Sciatic nerve (tissue), 2 donors: Measurements from ENCODE around the gene ZNF175. TPM values are rescaled to one million over a fixed set of nuclear protein-coding genes. Genes with fewer than 3 reads are reported as not detected.

Experiments
- ATAC-seq: fragments of 200-7000 bp; cut with Tn5 transposase; one replicate; pipeline ENCODE4 v1.9.1; 2020; ENCODE audit warnings: mild to moderate bottlenecking, moderate library complexity
- DNase-seq: peaks from one replicate; pipeline ENCODE4 v3.0.0-alpha.2; 2020; ENCODE audit warnings: low spot score
- intact Hi-C: fragments of 100-400 bp; cut with DNase I; formaldehyde crosslinking; loops from one replicate; pipeline ENCODE4 v1.14.2; 2022
- total RNA-seq: library from RNA; stranded (reverse); fragmentation: NEBNext Ultra II Directional; extraction: Animal tissue kit (Norgen Biotek cat#: 25700); gene quantifications from one replicate; pipeline ENCODE4 v1.2.1, GENCODE V29; 2021
- donor health status: DM: no; HTN: no; CAD: no.
- donor health status: DM: no; HTN: no; CAD: no.

Gene ZNF175
- 17.9 TPM for total RNA-seq

- intact Hi-C loops = no loop called here
- ATAC-seq (peak; percentile 100), DNase-seq (peak; percentile 94)
Measured at GRCh38 chr19:51570962-51571575, at the start of gene ZNF175. Gene ZNF175 (plus strand): TSS chr19:51571283. CDS start chr19:51573330, 2,047 bp downstream.

- DNase-seq (no peak), ATAC-seq (no peak)
- intact Hi-C loops = no loop called here
Measured at GRCh38 chr19:51521357-51521756, 49.7 kb upstream of the ZNF175 start.

- DNase-seq (no peak), ATAC-seq (no peak)
- intact Hi-C loops = no loop called here
Measured at GRCh38 chr19:51521781-51522180, 49.3 kb upstream of the ZNF175 start.

GRCh38 chr19:51524666-51525264 is 46.3 kb upstream of the ZNF175 start:
- DNase-seq (no peak), ATAC-seq (no peak)
- intact Hi-C loops = no loop called here

GRCh38 chr19:51525651-51526050 is 45.4 kb upstream of the ZNF175 start:
- DNase-seq (no peak), ATAC-seq (no peak)
- intact Hi-C loops = no loop called here

GRCh38 chr19:51529301-51529700 is 41.8 kb upstream of the ZNF175 start:
- ATAC-seq (no peak), DNase-seq (no peak)
- intact Hi-C loops = no loop called here

GRCh38 chr19:51530616-51531015 is 40.5 kb upstream of the ZNF175 start:
- DNase-seq (no peak), ATAC-seq (no peak)
- intact Hi-C loops = no loop called here

- intact Hi-C loops = no loop called here
- DNase-seq (peak; percentile 74), ATAC-seq (peak; percentile 86)
Measured at GRCh38 chr19:51531349-51532315, 39.5 kb upstream of the ZNF175 start, which contains the start of gene SIGLEC6. Gene SIGLEC6 (minus strand): TSS chr19:51531670. CDS start chr19:51531648, 22 bp downstream.

- intact Hi-C loops = no loop called here
- no peak for DNase-seq
- ATAC-seq = no peak
Measured at GRCh38 chr19:51535535-51535934, 35.5 kb upstream of the ZNF175 start.

GRCh38 chr19:51539821-51540366 is 31.2 kb upstream of the ZNF175 start:
- intact Hi-C loops = no loop called here
- DNase-seq (no peak), ATAC-seq (no peak)

- intact Hi-C loops = no loop called here
- ATAC-seq (no peak), DNase-seq (no peak)
Measured at GRCh38 chr19:51541458-51542357, 29.4 kb upstream of the ZNF175 start.

- ATAC-seq = no peak
- intact Hi-C loops = no loop called here
- DNase-seq = no peak
Measured at GRCh38 chr19:51542699-51543098, 28.4 kb upstream of the ZNF175 start.

GRCh38 chr19:51544038-51544437 is 27.0 kb upstream of the ZNF175 start:
- no peak for ATAC-seq
- intact Hi-C loops = no loop called here
- DNase-seq = no peak

- DNase-seq = no peak
- intact Hi-C loops = no loop called here
- ATAC-seq = no peak
Measured at GRCh38 chr19:51546107-51546649, 24.9 kb upstream of the ZNF175 start.

GRCh38 chr19:51546650-51547396 is 24.3 kb upstream of the ZNF175 start:
- no peak for ATAC-seq
- no peak for DNase-seq

GRCh38 chr19:51547397-51548212 is 23.5 kb upstream of the ZNF175 start:
- intact Hi-C loops = no loop called here
- DNase-seq (no peak), ATAC-seq (no peak)

More at GRCh38 chr19:51546650-51547396, 24.3 kb upstream of the ZNF175 start:
- intact Hi-C loops = no loop called here

- ATAC-seq (no peak), DNase-seq (no peak)
- intact Hi-C loops = no loop called here
Measured at GRCh38 chr19:51548213-51548651, 22.9 kb upstream of the ZNF175 start.
